ENCODE measurements around the gene POLR3E.
"Not testable (repeated sequence)": the region's sequence is repeated elsewhere in the genome, so short reads cannot be mapped to it uniquely, and the experiment has no call there.

POLR3E gene

DNA sequence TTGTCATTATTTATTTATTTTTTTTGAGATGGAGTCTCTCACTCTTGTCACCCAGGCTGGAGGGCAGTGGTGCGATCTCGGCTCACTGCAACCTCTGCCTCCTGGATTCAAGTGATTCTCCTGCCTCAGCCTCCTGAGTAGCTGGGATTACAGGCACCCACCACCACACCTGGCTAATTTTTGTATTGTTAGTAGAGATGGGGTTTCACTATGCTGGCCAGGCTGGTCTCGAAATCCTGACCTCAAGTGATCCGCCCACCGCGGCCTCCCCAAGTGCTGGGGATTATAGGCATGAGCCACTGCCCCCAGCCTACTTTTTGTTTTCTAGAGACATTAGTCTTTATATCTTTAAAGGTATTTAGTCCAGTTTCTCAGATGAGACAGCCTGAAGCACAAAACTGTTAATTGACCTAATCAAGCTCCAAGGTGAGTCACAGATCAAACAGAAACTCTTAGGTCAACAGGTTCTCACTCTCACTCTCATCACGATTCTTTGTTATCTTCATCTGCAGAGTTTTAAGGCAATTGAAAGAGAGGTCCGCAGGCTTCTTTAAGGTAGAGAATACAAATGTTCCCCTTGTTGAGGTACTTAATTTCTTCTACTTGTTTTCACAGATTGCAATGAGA, 71.1 kb downstream of the POLR3E start:
- not testable (repeated sequence) for DNase-seq

DNA sequence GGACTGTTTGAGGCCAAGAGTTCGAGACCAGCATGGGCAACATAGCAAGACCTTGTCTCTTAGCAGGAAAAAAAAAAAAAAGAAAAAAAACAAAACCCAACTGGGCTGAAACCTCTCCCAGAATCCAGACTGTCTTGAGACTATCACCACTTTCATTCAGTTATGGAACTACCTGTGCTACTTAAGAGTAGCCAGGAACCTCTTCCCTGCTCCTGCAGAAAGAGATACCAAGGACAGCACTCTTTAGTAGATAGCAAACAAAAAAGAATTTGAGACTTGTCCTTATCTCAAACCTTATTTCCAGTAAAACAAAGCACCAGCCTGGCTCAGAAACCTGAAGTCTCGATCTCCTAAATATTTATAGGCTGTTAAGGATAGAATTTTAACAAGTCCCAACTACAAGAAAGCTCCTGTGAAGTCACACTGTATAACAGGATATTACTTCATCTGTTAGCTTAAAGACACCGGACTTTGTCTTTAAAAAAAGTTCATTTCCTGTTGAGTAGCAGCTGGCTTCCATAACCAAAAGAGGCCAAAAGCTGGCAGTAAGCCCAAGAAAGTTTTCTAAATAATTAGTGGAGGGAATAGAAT, 72.1 kb downstream of the POLR3E start:
- no peak for DNase-seq

DNA sequence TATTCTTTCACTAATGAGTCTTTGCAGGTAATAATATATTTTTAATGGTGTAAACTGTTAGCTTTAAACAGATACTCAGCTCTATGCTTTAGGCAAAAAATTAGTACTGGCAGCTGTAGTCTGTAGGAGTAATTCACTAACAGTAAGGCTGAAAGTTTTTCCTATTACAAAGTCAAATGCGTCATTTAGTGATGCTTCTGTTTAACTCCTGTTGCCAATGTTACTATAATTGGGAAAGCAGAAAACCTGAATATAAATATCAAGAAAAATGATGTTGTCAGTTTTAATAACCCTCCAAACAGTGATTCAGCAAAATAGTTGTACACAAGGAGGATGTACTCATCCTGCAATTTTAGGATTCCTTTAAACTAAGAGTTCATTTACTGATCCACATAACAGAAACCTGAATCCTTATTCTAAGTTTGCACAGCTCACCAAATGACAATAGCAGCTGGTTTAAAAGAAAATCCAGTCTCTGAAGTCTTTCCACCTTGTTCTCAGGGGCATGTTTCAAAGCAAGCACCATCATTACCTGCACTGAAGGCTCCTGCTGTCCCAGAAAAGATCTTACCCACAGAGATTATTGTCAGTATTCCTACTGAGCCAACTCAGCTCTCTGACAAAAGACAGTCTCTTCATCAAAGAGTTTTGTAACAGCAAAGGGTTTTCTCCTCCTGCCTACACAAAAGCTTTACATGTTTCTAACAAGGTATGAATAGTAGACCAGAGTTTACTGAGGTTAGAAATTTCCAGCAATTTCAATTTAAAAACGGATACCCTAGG, 73.0 kb downstream of the POLR3E start:
- DNase-seq: no peak

DNA sequence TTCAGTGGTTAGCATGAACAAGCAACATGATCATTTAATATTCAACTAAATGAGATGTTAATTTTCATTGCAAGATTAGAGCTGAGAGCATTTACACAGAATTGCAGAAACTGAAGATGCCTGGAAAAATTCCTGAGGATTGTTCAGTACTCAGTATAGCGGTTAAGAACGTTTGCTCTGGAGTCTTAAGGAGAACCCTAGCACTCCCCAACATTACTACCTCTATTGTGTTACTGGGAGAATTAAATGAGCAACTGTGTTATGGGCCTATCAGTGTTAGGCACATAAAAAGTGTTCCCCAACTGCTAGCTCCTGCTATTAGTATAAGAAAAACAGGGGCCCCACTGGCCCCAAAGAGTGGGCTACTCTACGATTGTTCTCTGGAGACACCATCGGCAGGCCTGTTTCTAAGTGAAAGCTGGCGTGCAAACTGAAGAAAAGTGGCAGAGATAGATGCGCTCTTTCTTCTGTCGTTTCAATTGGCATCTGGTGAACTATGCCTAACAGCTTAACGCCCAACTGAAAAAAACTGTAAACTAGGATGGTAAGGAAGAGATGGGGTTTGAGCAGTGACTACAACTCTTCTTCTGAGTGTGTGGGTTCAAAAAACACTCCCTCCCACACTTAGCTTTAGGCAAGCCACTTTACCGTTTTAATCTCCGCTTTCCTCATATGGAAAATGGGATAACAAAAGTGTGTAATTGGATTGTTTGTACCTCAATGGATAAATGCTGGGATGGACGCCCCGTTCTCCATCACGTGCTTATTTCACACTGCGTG, 75.9 kb downstream of the POLR3E start:
- DNase-seq: no peak

DNA sequence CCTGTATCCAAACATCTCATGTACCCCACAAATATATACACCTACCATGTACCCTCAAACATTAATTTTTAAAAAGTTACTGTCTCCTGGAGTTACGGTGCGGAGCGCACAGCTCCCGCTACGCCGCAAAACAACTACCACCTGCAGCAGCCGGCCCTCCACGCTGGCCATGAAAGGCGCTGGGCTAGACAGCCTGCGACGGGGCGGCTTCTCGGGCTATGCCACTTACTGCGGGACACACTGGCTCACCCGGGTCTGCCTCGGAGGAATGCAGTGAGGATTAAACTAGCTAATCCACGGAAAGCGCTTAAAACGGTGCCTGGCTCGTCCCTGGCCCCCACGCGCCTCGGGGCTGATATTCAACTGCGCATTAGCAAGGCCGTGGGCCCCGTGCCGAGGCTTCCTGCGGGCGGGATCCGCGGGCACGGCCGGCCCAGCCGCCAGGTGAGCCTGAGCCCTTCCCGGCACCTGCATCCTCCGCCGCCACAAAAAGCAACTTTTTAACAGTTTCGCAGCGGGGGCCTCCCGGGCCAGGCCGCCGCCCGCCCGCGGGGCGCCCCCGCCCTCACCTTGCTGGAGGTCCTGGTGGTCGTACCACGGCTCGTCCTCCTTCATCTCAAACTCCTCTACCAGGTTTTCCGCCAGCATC, 76.6 kb downstream of the POLR3E start:
- DNase-seq: no peak

DNA sequence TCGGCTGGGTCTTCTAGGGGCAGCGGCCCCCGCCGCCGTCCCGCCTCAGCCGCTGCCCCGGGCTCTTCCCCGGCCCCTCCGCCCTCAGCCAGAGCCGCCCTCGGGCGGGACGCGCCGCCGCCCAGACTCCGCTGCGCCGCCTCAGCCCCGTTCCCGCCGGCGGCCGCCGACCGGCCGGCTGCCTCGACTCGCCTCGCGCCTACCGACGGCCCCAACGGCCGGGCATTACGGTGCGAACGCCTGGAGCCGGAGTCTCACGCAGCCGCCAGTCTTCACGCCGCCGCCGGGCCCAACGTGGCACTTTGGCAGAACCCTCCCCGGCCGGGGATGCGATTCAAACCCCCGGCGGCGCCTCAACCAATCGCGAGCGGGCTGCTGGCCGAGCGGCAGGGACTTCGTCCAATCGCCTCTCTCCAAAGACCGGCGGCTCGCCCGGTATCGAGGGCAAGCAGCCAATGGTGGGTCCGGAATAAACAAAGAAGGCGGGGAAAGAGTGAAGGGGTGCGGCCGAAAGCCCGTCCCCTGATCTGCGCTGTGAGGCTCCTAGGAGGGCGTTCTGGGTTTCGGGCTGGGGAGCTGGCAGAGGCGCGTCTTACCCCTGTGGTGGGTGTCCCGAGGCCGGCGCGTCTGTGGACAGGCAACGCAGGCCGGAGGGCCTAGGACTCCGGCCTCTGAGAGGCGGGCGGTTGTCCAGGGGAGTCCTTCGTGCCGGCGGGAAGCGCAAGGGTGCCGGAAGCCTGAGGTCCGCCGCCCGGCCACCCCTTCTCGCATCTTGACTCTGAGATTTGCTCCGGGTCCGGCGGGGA, 77.3 kb downstream of the POLR3E start, which contains the start of gene CDR2:
CDR2 (minus strand) TSS at position 309 of the 806 bp plus-strand sequence. CDS start 310 bp downstream, outside the sequence.
- peak; percentile 95 for DNase-seq

DNA sequence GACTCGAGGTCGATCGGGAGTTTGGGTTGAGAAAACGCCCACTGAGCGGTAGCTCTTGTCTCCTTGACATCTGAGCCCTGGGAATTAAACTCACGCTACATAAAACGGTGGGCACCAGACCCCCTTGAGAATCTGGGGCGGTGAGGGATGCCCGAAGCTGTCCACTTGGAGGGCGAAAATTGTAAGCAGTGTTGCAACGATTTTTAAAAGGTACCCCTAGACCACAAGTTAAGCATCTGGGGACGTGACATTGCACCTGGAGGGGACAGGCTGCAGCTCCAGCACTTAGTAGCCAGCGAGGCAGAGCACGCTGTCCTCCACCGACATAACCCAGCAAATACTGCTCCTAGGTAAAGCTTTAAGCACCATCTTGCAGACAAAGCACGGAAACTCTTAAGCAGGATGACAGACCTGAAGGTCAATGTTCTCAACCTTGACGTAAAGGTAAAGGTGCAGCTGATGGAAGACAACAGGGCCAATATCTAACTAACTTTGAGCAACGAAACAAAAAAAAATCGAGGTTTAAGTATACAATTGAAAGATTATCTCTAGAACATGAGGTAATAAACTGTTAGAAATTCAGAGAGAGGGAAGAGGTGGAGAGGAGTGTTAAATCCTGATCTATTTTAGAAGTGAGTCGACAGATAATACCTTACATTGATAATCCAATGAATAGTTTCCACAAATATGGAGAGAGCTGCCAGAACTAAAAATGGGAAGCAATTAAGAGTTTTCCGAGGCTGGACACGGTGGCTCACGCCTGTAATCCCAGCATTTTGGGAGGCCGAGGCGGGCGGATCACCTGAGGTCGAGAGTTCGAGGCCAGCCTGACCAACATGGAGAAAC, 78.1 kb downstream of the POLR3E start:
- DNase-seq: no peak

DNA sequence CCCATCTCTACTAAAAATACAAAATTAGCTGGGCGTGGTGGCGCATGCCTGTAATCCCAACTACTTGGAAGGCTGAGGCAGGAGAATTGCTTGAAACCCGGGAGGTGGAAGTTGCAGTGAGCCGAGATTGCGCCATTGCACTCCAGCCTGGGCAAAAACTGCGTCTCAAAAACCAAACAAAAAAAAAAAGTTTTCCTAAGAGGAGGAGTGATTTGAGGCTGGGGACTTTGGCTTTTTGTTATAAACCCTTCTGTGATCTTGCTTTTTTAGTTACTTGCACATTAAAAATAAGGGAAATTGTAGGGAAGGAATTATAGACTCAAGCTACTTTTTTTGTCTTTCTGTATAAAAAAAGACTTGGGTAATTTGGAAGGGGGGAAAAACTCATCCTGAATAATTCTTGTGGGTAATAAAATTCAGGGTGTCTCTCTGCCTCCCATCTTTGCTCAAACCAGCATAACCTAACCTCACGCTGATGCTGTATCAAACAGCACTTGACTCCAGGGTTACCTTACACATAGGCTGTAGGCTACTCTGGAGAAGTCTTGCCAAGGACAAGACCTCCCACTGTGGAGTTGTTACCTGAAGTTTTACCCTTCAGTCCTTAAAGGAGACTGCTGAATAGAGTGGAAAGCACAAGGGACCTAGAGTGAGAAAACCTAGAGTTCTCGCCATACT, 78.9 kb downstream of the POLR3E start:
- DNase-seq: no peak

DNA sequence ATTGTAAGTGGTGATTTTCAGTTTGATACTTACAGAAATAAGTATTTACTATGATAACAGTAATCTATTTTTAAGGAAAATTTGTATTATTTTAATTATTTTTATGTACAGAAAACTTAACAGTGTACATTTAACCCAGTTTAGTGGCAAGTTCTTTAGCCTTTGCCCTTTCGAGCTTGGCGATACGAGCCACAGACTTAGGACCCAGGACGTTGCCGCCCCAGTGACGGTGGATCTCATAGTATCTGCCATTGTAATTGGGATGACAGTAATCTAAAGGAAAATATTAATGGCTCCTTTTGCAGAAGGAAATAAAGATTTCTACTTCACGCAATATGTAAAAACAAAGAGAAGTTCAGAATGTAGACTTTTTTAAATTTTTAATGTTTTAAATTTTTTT, 82.4 kb downstream of the POLR3E start:
- DNase-seq: no peak

DNA sequence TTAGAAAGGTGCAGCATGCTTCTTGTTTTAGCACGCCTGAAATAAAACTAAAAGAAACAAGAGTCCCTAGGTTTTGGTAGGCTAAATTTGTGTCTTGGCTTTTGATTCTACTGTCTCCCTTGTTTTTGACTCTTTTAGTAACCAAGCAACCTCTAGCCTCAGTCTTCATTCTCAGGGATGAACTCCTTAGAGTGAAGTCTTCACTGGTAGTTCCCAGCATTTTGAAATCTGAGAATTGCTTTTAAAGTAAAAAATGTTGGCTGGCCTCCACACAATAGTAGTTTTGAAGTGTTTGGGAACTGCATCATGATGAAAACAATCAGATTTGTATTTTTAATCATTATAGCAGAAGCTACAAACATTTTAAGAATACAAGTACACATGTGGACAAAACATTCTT, 83.3 kb downstream of the POLR3E start:
- no peak for DNase-seq

DNA sequence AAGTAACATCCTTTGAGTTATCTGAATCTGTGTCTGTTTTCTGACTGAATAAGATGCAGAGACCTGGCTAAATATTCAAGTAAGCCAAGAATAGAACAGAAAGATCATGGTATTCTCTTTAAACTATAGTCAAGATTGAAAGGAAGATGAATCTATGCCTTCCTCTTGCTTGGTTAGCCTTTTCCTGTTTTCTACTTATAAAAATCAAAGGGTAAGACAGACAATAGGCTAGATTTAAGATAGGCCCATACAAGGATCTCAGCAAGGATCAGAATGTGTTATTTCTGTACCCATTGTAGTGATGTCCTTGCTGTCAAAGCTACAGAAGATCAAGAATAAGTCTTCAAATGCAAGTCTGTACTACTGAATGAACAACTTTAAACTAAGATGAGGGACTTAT, 84.2 kb downstream of the POLR3E start:
- DNase-seq: no peak

DNA sequence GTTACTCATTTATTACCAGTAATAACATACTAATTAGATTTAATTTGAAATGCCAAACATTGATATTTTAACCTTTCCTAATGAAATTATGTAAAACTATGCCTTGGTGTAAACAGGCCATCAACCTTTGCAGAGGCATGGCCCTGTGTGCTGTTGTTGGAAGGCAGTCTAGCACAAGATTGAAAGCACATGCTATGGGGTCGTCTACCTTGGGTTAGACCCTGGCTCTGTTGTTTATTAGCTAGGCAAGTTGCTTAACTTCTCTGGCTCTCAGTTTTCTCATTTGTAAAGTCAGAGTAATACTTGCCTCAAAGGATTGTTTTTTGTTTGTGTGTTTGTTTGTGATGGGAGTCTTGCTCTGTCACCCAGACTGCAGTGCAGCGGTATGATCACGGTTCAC, 86.6 kb downstream of the POLR3E start:
- no peak for DNase-seq

All from SHP77 treated with DMSO at 0.1 percent for 48 hours (cell line).